GM12878 (cell line): ENCODE data around the gene KDM4F.
"Not testable (repeated sequence)": the region's sequence is repeated elsewhere in the genome, so short reads cannot be mapped to it uniquely, and the experiment has no call there.

Experiments used
- ATF2 ChIP-seq: IDR thresholded peaks from 2 replicates; pipeline ENCODE4 v1.6.1; 2012; ENCODE audit warnings: low read length, inconsistent platforms
- BCLAF1 ChIP-seq: fragments of 450-650 bp; IDR thresholded peaks from 2 replicates; pipeline ENCODE4 v1.6.1; 2017; ENCODE audit warnings: antibody characterized with exemption, mild to moderate bottlenecking, moderate library complexity
- CTCF ChIP-seq, 3 experiments: IDR thresholded peaks in 2 of 3; conservative IDR thresholded peaks in 1 of 3; 2 replicates each; pipeline ENCODE4 v1.5.1; 2011; ENCODE audit warnings: low read depth in 3 of 3, low read length in 3 of 3, mild to moderate bottlenecking in 3 of 3, control low read depth in 2 of 3, moderate library complexity in 2 of 3, inconsistent platforms in 1 of 3, mixed read lengths in 1 of 3; ENCODE audit not compliant: control insufficient read depth in 2 of 3, insufficient read depth in 1 of 3; ENCODE audit errors: extremely low read depth in 1 of 3
- ETV6 ChIP-seq, 2 experiments: fragments of 450-650 bp in 1 of 2; IDR thresholded peaks in 1 of 2; conservative IDR thresholded peaks in 1 of 2; 2 replicates each; pipeline ENCODE4 v1.6.1; 2014; ENCODE audit warnings: antibody characterized with exemption in 1 of 2, borderline replicate concordance in 1 of 2, low read depth in 1 of 2, mild to moderate bottlenecking in 1 of 2, moderate library complexity in 1 of 2
- EZH2 ChIP-seq: IDR thresholded peaks from 2 replicates; pipeline ENCODE4 v1.6.1; 2012; ENCODE audit warnings: low read depth, mild to moderate bottlenecking, control low read depth, inconsistent platforms, low read length, borderline replicate concordance; ENCODE audit not compliant: control insufficient read depth
- JUND ChIP-seq: IDR thresholded peaks from 2 replicates; pipeline ENCODE4 v1.6.1; 2012; ENCODE audit warnings: low read depth, mild to moderate bottlenecking, low read length, improper control_type of control experiment, moderate library complexity
- KAT2A ChIP-seq: conservative IDR thresholded peaks from 2 replicates; pipeline ENCODE4 v1.6.1; 2011; ENCODE audit warnings: low read depth, low read length; ENCODE audit not compliant: control insufficient read depth
- KDM1A ChIP-seq: fragments of 200-600 bp; sonication (generic); IDR thresholded peaks from 2 replicates; pipeline ENCODE4 v1.6.1; 2016; ENCODE audit warnings: borderline replicate concordance
- MAX ChIP-seq: IDR thresholded peaks from 2 replicates; pipeline ENCODE4 v1.6.1; 2012; ENCODE audit warnings: low read depth, low read length, improper control_type of control experiment
- POLR2A ChIP-seq: IDR thresholded peaks from 2 replicates; pipeline ENCODE4 v1.6.1; 2011; ENCODE audit warnings: low read depth, mild to moderate bottlenecking, low read length
- SMAD1 ChIP-seq: fragments of 450-650 bp; IDR thresholded peaks from 2 replicates; pipeline ENCODE4 v1.6.1; 2018; ENCODE audit warnings: mild to moderate bottlenecking, low read depth; ENCODE audit not compliant: partially characterized antibody
- TARDBP ChIP-seq: IDR thresholded peaks from 2 replicates; pipeline ENCODE4 v1.6.1; 2016; ENCODE audit warnings: borderline replicate concordance
- USF2 ChIP-seq: IDR thresholded peaks from 2 replicates; pipeline ENCODE4 v1.6.1; 2011; ENCODE audit warnings: low read depth, low read length, improper control_type of control experiment, borderline replicate concordance

GRCh38 chr11:95037356-95038035 is 11.7 kb upstream of the KDM4F start:
- TF ChIP-seq POLR2A; ATF2; CTCF (IDR thresholded peaks at IDR 0.05 in 2 of 3, conservative IDR thresholded peaks at IDR 0.05 in 1 of 3; ENCODE audit: control insufficient read depth in 2 of 3, extremely low read depth in 1 of 3, insufficient read depth in 1 of 3, low read depth in 3 of 3, low read length in 3 of 3); MAX; USF2; EZH2; ETV6 (conservative IDR thresholded peaks at IDR 0.05 in 1 of 2, IDR thresholded peaks at IDR 0.05 in 1 of 2; ENCODE audit: borderline replicate concordance in 1 of 2, low read depth in 1 of 2); BCLAF1; JUND; KDM1A; KAT2A; TARDBP; SMAD1: not testable (repeated sequence)
